Stimulated activated CD4-positive, alpha-beta T cell treated with anti-CD3 and anti-CD28 coated beads, Interleukin-1b, Interleukin-23, amount 100 ng/mL, for 24 hours (primary cell): ENCODE results near the gene TEX19.

Experiments used
- DNase-seq, 4 experiments: peaks; one replicate each; pipeline ENCODE4 v3.0.0-alpha.2; 2020; ENCODE audit warnings: low read depth in 4 of 4, low spot score in 1 of 4

TEX19 gene

DNA sequence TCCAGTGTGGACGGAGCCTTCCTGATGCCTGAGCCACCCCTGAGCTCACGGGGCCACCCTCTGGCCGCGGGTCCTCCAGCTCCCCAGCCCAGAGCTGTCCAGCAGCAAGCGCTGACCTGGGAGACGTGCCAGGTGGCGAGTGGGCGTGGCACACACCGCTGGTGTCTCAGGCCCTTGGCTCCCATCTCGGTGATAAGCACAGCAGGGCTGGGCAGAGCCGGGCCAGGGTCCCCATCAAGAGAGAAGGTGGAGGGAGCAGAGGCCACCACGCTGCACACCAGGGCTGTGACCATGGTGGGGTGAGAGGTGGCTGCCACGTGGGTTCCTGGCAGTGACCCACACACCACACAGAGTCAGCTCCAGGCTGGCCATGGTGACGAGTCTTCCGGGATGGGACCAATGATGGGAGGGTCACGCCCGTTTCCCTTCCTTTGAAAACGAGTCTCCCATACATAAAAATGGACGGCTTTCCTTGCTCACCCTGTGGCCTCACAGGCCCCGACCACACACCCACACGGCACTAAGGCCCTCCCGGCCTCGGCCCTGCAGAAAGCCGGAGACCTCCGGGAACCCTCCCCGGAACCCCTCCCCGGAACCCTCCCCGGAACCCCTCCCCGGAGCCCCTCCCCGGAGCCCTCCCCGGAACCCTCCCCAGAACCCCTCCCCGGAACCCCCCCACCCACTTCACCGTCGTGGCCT, 29.3 kb downstream of the TEX19 start:
- no peak for DNase-seq

- DNase-seq = no peak
These were observed 29.9 kb downstream of the TEX19 start for GRCh38 chr17:82388922-82389283.

DNA sequence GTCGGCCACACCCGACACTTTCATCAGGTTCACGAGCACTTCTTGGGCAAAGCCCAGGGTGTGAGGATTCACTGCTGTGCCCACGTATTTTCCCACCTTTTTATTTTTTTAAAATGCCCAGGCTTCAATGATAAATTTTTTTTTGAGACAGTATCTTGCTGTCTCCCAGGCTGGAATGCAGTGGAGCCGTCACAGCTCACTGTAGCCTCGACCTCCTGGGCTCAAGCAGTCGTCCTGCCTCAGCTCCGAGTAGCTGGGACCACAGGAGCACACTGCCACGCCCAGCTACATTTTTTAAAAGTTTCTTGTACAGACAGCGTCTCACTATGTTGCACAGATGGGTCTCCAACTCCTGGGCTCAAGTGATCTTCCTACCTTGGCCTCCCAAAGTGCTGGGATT, 30.3 kb downstream of the TEX19 start:
- DNase-seq = no peak

DNA sequence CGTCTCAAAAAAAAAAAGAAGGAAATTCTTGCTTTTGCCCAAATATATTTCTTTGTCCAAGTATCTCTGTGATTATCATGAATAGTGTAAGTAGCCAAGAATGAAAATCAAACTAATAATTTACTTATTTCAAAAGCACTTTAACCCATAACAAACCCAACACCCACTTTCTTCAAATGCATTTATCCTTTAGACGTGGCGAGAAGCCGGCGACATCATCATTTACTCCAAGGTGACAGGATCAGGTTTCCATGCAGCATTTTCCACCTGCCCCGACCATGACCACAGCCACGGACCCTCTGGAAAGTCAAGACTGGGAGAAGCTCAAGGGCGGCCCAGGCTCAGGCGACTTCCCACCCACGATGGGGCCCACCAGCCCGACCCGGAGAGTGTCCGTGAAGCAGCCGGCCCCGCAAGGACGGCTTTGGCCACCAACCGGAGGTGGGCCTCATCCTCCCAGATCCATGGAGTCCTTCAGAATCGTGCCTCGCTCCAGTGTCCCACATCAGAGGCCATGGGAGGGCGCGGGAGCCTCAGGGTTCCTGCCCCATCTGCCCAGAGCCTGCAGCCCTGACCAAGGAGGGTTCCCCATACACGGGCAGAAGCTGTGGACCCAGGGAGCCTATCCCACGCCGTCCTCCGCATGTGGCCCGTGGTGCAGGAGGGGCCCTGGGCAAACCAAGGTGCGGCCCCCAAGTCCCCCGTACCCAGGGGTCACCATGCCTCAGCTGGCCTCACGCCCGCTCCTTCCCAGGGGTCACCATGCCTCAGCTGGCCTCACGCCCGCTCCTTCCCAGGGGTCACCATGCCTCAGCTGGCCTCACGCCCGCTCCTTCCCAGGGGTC, 31.2 kb downstream of the TEX19 start:
- no peak for DNase-seq

DNA sequence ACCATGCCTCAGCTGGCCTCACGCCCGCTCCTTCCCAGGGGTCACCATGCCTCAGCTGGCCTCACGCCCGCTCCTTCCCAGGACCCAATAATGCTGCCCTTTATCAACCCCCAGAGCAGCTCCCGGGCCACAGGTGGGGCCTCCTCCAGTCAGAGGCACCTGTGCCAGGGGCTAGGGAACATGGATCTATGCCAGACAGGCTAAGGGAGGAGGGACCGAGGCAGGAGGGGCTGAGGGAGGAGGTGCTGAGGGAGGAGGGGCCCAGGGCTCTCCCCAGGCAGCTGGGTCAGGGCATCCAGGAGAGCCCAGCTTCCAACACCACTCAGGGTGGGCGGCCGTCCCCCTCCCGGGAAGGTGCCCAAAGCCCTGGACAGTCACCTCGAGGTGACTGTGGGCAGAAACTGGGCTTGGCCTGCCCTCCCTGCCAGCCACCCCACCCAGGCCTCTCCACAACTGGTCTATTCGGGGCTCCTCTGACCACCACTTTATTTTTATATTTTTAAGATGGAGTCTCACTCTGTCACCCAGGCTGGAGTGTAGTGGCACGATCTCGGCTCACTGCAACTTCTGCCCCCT, 31.9 kb downstream of the TEX19 start:
- no peak for DNase-seq

GRCh38 chr17:82391496-82392066, 32.5 kb downstream of the TEX19 start:
- DNase-seq = no peak

DNA sequence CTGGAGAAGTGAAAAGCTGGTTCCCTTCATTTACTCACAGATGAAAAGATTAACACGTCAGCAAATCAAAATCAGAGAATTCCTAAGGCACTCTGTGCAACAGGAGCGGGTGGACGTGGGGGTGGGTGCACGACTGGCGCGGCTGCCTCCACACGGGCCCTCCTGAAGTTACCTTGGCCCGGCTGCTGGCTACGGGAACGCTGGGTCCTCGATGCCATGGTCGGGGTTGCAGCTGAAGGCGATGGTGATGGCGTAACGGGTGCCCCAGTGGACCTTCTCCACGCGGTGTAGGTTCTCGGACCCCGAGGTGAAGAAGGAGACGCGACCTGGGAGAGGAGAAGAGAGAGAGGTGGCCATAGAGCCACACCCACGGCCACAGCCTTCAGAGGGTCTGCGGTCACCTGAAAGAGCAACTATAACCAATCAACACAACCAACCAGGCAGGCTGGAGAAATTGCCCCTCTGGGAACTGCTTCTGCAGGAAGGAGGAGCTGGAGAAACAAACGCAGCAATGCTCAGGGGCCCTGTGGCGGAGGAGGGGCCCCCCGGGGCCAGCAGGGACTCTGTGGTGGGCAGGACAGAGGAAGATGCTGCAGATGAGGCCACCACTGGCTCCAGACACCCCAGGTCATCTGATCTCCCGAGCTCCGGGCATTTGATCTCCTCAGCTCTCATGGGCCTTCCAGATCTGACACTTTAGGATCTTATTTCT, 33.3 kb downstream of the TEX19 start:
- no peak for DNase-seq

GRCh38 chr17:82392941-82393340, 33.9 kb downstream of the TEX19 start:
- no peak for DNase-seq

GRCh38 chr17:82394278-82394677, 35.2 kb downstream of the TEX19 start:
- no peak for DNase-seq

DNA sequence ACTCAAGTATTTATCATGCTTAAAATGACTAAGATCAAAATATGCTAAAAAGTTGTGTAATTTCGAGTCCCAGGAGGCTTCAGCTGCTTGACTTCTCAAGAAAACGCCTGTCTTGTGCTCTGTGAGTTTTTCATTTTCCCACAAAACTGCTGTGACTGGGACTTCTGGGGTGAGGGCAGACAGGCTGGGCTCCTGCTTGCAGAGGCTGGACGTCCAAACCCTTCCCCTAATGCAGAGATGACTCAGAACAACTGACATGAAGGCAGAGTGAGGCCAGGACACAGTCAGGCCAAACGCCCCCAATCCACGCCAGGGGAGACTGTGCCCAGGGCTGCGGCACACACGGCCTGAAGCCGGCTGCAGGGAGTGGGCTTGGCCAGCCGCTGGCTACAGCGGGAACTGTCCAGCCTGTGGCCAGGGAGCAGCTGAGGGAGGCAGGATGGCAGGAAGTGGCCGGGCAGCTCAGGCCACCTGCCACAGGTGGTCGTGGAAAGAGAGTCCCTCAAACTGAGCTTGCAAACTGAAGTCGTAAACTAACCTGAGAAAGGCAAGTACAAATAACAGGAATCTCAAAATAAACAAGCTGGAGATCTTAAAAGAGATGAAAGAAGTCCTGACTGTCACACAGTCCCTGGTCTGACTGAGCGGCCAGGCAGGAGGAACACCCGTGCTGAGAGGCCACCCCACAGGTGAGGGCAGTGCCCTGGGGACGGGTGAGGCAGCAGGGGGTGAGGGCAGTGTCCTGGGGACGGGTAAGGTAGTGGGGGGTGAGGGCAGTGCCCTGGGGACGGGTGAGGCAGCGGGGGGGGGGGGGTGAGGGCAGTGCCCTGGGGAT, 37.8 kb downstream of the TEX19 start:
- DNase-seq = no peak

DNA sequence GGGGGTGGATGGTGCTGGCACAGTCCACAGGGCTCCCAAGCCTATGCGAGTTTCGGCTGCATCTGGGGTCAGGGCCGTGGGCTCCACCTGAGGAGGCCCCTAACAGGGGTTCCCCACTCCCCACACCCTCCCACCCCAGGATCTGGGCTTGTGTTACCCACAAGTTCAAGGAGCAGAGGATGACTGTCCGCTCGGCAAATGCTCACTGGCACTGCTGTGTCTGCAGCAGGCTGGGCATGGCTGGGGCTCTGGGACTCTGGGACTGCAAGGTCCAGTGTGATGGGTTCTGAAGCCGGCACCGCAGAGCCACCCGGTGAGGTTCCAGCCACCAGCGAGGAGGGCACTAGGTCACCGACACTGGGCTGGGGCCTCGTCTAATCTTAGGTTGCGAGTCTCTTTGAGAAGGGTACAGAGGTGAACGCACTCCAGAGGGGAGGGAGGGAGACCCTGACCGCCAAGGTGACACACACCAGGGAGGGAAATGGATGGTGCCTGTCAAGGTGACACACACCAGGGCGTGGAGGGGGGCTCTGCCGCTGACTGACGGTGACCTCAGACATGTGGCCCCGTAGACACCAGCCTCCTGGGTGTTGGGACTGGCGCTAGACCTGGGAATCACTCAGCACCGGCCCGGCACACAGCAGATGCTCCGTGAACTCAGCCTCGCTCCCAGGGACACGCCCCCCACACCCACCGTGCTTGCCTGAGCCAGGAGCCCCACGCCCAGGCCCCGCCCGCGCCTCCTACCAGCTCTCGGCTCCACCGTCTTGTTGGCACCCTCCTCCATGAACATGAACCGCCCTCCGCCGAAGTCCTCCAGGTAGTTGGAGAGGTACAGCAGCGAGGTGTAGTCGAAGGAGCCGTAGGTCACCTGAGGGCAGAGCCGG, 38.6 kb downstream of the TEX19 start:
- DNase-seq = no peak

- no peak for DNase-seq
These were observed 40.0 kb downstream of the TEX19 start for GRCh38 chr17:82399041-82399441.

DNA sequence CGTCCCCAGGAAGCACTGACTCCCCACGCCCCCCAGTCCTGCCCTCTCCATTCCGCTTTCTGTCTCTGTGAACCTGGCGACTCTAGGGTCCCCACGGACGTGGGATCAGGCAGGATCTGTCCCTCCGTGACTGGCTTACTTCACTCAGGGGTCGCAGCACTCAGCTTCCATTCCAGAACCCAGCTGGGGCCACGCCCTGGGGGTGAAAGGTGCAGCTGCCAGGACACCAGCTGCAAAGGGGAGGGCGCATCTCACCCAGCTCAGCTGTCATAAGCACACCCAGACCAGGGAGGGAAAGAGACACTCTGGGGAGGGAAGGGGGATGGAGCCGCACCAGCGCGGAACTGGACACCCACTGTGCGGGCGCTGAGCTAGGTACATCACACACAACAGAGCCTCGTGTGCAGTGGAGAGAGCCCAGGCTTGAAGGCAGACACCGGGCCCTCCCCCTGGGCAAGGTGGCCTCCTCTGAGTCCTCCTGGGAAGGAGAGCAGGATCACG, 40.6 kb downstream of the TEX19 start:
- no peak for DNase-seq

DNA sequence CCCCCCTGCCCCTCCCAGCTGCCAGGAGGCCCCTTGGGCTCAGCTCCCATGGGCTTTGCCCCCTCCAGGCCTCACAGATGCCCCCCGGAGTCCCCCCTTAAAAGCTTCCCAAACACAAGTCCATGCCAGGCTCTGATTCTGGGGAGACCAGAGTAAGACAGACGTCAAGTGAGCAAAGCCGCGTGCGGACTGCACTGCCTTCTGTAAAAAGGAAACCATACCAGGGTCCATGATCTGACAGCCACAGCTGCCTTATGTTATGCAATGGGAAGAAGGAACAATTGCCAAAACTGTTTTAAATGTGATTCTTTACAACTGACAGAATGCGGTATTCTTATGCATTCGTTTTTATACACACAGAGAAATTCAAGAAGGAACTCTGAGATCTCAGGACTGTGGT, 41.2 kb downstream of the TEX19 start:
- DNase-seq = no peak

DNA sequence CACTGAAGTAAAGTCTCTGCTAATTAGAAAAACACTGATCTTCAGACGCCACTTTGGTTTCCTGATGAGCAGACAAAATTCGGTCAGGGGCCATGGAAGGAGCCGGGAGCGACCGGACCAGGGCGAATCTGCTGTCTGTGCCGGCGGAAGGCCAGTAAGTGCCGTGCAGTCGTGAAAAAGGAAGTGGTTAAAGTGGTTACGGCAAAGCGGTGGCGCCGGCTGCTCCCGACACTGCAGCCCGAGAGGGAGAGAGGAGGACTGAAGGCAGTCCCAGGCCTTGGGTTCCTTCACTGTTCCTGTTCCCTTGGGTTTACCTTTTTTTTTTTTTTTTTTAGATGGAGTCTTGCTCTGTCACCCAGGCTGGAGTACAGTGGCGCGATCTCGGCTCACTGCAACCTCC, 41.8 kb downstream of the TEX19 start:
- peak in 2 of 4 experiments; percentile 26 to 28 for DNase-seq

- DNase-seq = no peak
These were observed 43.8 kb downstream of the TEX19 start for GRCh38 chr17:82402865-82403264.

DNA sequence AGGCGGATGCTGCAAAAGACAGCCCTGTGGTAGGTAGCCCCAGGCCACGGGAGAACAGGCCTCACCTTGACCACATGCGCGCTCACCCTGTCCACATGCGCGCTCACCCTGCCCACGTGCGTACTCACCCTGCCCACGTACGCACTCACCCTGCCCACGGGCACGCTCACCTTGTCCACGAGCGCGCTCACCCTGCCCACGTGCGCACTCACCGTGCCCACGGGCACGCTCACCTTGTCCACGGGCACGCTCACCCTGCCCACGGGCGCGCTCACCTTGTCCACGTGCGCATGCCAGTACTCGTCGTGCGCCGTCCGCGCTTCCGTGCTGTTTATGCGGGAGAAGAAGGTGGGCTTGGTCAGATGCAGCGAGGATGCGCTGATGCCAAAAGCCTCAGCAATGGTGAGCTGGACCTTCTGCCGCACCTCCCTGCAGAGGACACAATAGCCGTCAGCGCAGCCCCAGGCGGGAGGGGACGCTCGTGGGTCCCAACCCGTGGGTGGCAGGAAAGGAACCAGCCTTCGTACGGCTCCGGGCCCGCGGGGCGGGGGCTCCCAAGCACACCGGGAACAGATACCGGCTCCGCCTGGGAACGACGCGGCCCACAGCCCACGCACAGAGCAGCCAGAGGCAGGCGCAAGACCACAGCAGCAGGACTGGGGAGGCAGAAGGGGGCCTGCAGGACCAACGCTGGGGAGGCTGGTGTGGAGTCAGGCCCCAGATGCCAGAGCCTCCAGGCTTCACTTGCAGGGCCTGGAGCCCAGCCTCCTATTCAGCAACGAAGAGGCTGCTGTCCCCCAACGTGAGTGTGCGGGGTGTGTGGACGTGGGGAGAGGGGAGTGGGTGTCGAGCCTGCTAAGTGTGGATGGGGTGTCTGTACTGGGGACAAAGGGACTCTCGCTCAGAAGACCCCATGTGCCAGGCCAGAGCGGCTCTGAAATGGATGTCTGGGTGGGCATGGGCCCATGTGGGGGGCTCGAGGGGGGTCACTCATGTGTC, 44.9 kb downstream of the TEX19 start:
- no peak for DNase-seq

DNA sequence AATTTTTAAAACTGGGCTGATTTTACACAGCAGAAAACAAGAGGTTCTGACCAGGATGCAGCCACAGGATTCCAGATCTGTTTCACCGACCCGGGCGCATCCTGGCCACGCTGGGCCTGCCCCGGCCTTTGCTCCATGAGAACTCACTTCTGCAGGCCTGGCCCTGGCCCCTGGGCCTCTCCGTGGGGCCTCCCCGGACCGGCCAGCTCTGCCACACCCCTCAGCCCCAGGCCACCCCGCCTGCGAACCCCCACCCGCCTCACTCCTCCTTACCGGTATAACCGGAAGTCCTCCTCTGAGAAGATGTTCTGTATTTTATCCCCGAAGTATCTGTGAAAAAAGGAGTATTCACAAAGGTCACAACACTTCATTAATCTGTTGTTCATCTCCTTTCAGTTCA, 46.0 kb downstream of the TEX19 start:
- no peak for DNase-seq
